ENCODE measurements around the gene IL1B.

GRCh38 chr2:112825706-112826105, 10.9 kb downstream of the IL1B start:
- no peak for TF ChIP-seq POLR2A (IDR thresholded peaks at IDR 0.05)
- no peak for TF ChIP-seq CTCF (IDR thresholded peaks at IDR 0.05)

All from tibial nerve (tissue), 3 donors.